GM21515 (cell line): ENCODE measurements around the gene DYNLT5.
"Not testable (repeated sequence)": the region's sequence is repeated elsewhere in the genome, so short reads cannot be mapped to it uniquely, and the experiment has no call there.

Experiments
- ATAC-seq: cut with Tn5 transposase; IDR thresholded peaks from one replicate; pipeline ENCODE4 v1.9.1; 2021; ENCODE audit not compliant: unreplicated experiment

DYNLT5 gene

DNA sequence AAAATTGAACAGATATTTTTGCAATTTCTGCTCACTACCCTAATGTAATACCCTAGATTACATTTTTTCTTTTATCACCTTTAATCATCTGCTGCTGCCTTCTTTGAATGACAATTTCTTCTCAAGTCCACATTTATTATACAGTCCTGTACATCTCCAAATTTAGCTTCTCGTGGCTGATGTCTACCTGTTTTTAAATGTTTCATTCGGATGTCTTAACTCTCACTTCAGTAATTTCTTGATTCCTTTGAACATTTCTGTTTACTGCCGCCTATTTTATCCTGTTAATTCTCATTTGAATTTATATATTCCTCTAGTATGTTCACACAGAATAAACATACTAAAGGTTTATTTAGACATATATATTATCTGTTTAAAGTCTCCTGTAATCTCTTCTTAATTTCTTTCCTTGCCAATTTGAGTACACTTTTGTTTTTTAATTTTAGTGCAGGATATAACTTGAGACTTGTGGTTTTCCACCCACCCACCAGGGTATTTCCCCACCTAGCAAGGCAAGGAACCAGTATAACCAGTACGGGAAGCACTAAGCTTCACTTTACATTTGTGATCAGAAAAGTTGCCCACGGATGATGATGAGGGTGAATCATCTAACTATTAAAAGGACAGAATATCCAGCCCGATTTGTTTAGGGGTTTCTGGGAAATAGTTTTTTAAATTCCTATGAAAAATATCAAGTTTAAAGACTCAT lies 36.1 kb downstream of the DYNLT5 start:
- peak; percentile 84 for ATAC-seq

DNA sequence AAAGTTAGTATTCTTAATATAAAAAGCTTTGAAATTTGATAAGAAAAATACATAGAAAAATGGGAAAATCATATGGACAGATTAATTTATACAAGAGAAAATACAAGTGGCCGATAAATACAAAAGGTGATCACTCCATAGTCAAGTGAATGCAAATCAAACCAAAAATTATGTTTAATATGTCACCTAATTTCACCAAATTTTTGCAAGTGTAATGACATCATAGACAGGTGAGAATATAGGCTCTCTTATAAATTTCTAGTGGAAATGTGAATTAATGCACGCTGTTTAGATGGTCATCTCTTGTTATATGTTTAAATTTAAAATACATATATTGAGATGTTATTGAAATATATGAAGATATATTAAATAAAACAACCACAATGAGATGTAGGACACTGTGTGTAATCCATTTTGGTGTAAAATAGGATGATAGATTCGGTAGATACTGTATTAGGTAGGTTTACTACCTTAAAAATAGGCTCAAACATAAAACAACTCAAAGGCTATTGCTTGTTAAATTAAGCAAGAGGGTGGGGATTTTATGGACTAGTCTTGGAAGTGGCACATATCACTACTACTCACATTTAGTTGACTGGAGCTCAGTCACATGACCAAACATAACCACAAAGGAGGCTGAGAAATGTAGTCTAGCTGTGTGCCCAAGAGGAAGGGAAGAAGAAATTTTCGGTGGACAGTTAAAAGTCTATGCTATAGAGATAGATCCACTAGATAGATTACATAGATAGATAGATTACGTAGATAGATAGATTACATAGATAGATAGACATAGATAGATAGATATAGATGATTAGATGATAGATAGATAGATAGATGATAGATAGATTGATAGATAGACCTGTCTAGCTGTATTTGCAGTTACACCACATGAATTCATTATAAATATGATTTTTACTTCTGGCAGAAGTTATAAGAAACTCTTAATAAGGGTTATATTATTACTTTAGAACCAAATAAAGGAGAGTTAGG lies 39.7 kb downstream of the DYNLT5 start:
- ATAC-seq, result no peak

DNA sequence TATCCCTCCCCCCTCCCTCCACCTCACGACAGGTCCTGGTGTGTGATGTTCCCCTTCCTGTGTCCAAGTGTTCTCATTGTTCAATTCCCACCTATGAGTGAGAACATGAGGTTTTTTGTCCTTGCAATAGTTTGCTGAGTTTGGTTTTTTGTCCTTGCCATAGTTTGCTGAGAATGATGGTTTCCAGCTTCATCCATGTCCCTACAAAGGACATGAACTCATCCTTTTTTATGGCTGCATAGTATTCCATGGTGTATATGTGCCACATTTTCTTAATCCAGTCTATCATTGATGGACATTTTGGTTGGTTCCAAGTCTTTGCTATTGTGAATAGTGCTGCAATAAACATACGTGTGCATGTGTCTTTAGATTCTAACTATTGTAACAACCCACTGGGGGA lies 43.6 kb downstream of the DYNLT5 start:
- ATAC-seq, result not testable (repeated sequence)

DNA sequence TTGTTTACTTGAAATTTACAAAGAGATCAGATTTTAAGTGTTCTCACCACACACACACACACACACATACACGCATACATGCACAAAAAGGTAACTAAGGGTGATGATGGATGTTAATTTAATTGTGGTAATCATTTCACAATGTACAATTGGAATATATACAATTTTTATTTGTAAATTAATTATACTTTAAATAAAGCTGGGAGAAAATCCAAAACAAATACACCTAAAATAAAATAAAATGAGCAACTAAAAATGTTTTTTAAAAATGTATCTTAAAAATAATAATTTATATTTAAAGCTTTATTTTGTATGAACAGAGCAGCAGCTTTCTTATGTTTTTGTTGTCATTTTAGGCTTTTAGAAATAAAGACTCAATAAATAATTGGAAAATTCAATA lies 57.0 kb downstream of the DYNLT5 start:
- ATAC-seq, result no peak

DNA sequence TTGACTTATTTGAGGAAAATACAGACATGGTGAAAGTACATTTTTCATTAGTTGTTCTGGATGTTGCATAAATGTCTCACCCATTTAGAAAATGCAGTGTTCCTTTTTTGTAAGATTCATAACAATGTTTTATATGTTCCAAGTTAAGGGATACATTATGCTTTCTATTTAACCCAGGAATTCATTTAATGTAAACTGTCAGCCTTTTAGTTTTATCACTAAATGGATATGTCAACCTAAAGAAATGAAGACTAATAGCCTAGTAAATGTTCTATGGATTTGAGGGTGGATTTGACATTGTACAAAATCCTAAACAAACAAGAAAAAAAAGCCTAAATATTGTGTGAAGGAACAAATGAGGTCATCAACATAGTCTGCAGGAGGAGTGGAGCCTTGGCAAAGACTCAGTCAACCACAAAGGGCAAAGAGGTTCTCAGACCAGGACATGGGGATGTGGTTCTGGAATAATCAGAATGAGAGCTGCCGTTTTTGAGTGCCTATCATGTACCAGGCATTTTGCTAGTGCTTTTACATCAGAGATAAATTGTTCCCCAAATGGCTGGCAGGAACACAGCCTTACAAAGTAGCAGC lies 57.6 kb downstream of the DYNLT5 start:
- ATAC-seq, result no peak

DNA sequence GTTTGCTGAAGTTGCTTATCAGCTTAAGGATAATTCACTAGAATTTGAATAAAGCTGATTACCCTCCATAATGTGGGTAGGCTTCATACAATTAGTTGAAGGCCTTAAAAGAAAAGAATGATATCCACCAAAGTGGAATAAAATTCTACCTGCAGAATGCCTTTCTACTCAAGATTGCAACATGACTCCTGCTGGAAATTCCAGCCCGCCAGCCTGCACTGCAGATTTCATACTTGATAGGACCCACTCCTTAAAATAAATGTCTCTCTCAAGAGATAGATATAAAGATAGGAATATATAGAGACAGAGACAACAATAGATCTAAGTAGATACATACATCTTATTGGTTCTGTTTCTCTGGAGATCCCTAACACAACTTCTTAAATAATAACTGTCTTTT lies 72.5 kb downstream of the DYNLT5 start:
- no peak for ATAC-seq
